GM12801 (cell line): ENCODE measurements around the gene TGM3.

Experiments
- TF ChIP-seq, protein P1 (sequence below): IDR thresholded peaks from one replicate; pipeline ENCODE4 v1.5.1; 2011; ENCODE audit warnings: control low read depth; ENCODE audit not compliant: insufficient read length; ENCODE audit errors: extremely low read depth

TGM3 gene

GRCh38 chr20:2332711-2333110 is 36.9 kb downstream of the TGM3 start:
- TF ChIP-seq, protein P1, sequence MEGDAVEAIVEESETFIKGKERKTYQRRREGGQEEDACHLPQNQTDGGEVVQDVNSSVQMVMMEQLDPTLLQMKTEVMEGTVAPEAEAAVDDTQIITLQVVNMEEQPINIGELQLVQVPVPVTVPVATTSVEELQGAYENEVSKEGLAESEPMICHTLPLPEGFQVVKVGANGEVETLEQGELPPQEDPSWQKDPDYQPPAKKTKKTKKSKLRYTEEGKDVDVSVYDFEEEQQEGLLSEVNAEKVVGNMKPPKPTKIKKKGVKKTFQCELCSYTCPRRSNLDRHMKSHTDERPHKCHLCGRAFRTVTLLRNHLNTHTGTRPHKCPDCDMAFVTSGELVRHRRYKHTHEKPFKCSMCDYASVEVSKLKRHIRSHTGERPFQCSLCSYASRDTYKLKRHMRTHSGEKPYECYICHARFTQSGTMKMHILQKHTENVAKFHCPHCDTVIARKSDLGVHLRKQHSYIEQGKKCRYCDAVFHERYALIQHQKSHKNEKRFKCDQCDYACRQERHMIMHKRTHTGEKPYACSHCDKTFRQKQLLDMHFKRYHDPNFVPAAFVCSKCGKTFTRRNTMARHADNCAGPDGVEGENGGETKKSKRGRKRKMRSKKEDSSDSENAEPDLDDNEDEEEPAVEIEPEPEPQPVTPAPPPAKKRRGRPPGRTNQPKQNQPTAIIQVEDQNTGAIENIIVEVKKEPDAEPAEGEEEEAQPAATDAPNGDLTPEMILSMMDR = no peak

DNA sequence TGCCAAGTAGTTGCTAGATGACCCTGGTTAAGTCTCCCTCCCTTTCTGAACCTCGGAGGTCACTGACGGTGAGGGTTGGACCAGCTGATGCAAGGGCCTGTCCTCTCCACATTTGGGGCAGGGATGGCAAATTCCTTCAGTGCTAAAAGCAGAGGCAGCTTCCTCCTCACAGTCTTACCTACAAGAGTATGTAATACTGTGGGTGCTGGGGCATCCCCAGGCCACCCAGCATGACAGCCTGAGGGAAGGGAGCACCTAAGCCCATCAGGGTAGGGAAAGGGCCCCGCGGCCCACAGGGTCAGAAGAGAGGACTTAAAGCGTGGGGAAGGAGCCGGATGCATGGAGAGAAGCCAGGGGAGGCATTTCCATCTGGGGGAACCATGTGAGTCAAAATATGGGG is 38.0 kb downstream of the TGM3 start:
- TF ChIP-seq, protein P1 = no peak

DNA sequence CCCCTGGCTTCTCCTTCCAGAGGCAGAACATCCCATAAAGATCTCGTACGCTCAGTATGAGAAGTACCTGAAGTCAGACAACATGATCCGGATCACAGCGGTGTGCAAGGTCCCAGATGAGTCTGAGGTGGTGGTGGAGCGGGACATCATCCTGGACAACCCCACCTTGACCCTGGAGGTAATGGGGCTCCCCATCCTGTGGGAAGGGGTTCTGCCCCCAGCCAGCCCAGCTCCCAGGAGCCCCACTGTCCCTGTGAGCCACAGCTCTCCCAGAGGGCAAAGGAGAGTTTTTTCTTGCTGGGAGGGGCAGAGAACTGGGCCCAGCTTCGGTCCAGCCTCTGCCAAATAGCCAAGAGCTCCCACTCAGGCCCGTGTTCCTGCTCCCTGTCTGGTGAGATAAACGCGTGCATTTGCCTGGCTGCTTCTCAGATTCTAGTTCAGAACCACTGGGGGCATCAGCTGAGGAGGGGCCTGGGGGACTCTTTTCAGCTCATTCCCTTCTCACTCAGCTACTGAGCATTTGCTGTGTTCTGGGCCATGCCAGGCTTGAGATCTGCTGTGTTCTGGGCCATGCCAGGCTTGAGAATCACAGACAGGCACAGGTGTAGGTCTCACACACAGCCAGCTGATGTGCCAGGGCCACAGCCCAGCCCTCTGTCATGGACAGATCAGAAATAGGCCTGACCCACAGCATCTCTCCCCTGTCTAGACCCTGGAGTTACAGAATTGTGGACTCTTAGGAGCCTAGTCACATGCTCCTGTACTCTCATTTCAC is 39.5 kb downstream of the TGM3 start:
- TF ChIP-seq, protein P1 = no peak

DNA sequence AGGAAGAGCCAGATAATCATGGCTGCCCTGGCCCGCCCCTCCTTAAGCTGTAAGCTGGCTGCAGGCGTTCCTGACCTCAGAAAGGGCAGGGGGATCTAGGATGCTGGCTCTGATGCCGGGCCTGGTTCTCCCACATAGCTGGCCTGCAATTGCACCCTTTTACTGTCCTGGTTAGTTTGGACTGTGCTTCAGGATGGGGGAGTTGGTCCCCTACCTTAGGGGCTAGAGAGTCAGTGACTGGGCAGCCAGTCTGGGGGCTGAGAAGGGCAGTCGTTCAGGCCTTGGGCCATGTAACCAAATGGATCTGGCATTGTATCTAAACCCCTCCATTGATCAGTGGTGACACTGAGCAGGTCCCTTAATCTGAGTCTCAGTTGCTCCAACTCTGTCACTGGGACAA is 40.7 kb downstream of the TGM3 start:
- TF ChIP-seq, protein P1 = no peak

GRCh38 chr20:2337142-2337541 is 41.3 kb downstream of the TGM3 start:
- TF ChIP-seq, protein P1 = no peak

GRCh38 chr20:2338411-2339066 is 42.7 kb downstream of the TGM3 start:
- TF ChIP-seq, protein P1 = no peak

DNA sequence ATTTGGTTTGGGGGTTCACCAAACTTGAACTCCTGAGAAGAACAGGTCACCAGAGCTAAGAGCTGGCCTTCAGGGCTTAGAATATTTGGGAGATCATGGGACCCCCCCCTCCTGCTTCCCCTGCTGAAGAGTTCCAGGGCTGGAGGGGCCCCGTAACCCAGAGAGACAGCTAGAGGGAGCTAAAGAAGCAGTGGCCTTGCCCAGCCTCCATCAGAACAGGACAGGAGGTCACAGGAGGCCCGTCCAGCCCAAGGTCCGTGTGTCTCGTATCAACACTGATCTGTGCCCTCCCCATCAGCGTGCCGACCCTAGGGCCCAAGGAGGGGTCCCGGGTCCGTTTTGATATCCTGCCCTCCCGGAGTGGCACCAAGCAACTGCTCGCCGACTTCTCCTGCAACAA is 44.3 kb downstream of the TGM3 start:
- TF ChIP-seq, protein P1 = no peak
